Measurements from ENCODE around the gene KCNT2.

KCNT2 gene

GRCh38 chr1:196546272-196547111 lies 61.7 kb downstream of the KCNT2 start:
- Histone ChIP-seq H3K27ac (ENCODE audit: extremely low read depth, low read depth, low read length) (no peak overlapping the region), H3K36me3 (ENCODE audit: control insufficient read depth in 2 of 2, insufficient read depth in 1 of 2, low read length in 2 of 2) (no peaks in the 10 kb centered on the region), H3K9me3 (ENCODE audit: control insufficient read depth, insufficient read depth, low read depth, low read length) (no peaks in the 10 kb centered on the region), H3K4me1 (ENCODE audit: control insufficient read depth, insufficient read depth, low read length) (no peaks in the 10 kb centered on the region), H3K4me3 (ENCODE audit: low read depth, low read length) (no peak overlapping the region)
- POLR2A ChIA-PET, result interaction anchor here (0.6 kb wide), 1 partner anchor 92 kb away, joined by 5 read pairs; no protein-coding TSS in a partner anchor
- CTCF ChIA-PET, result no interaction called here
- TF ChIP-seq KLF1 (tag by site-specific recombination; IDR thresholded peaks at IDR 0.05) (no peak), TRIM28 (IDR thresholded peaks at IDR 0.05; ENCODE audit: borderline replicate concordance, low read length) (0 out of 2 replicates have a peak, but pooled peaks have one; percentile 15)

DNA sequence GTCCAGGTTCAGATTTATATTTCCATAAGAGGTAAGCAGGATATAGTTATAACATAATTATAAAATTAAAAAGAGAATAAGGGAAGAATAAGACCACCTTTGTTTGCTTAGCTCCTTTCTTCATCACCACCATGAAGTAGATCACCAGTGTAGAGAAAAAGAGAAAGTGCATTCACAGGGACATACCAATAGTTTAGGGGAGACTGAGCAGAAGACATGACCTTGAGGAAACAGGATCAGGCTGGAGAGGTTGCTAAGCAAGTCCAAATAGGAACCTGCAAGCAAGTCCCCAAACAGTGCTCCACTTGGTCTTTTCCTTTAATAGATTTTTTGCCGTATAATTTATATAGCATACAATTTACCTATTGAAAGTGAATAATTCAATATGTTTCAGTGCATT lies 63.0 kb downstream of the KCNT2 start:
- Histone ChIP-seq H3K27ac (ENCODE audit: extremely low read depth, low read depth, low read length) (no peak overlapping the region), H3K36me3 (ENCODE audit: control insufficient read depth in 2 of 2, insufficient read depth in 1 of 2, low read length in 2 of 2) (no peaks in the 10 kb centered on the region), H3K4me3 (ENCODE audit: low read depth, low read length) (no peak overlapping the region), H3K9me3 (ENCODE audit: control insufficient read depth, insufficient read depth, low read depth, low read length) (no peaks in the 10 kb centered on the region), H3K4me1 (ENCODE audit: control insufficient read depth, insufficient read depth, low read length) (no peaks in the 10 kb centered on the region)
- TF ChIP-seq, protein P1, sequence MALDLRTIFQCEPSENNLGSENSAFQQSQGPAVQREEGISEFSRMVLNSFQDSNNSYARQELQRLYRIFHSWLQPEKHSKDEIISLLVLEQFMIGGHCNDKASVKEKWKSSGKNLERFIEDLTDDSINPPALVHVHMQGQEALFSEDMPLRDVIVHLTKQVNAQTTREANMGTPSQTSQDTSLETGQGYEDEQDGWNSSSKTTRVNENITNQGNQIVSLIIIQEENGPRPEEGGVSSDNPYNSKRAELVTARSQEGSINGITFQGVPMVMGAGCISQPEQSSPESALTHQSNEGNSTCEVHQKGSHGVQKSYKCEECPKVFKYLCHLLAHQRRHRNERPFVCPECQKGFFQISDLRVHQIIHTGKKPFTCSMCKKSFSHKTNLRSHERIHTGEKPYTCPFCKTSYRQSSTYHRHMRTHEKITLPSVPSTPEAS (tag by site-specific recombination; IDR thresholded peaks at IDR 0.05), result no peak
- no peak for TF ChIP-seq RBAK (tag by site-specific recombination; IDR thresholded peaks at IDR 0.05)
- no peak for TF ChIP-seq ZNF585B (tag by site-specific recombination; IDR thresholded peaks at IDR 0.05)
- TF ChIP-seq ZNF184 (tag by site-specific recombination; IDR thresholded peaks at IDR 0.05), result no peak
- TF ChIP-seq ZNF169 (tag by site-specific recombination; IDR thresholded peaks at IDR 0.05), result no peak
- CTCF ChIA-PET, result interaction anchor here (0.6 to 1.1 kb wide), 2 partner anchors 13 to 172 kb away, joined by 3 to 4 read pairs; no protein-coding TSS in a partner anchor
- POLR2A ChIA-PET, result no interaction called here

- POLR2A ChIA-PET, result no interaction called here
Measured at GRCh38 chr1:196544617-196545016, 63.6 kb downstream of the KCNT2 start.

More at GRCh38 chr1:196544617-196545016, 63.6 kb downstream of the KCNT2 start:
- no peak for TF ChIP-seq ZBTB20 (tag by site-specific recombination; IDR thresholded peaks at IDR 0.05)
- no peak for TF ChIP-seq ZNF837 (tag by site-specific recombination; IDR thresholded peaks at IDR 0.05)
- TF ChIP-seq ZNF785 (tag by site-specific recombination; IDR thresholded peaks at IDR 0.05), result no peak
- no peak for TF ChIP-seq TCF7L2 (IDR thresholded peaks at IDR 0.05; ENCODE audit: borderline replicate concordance, low read depth, low read length)
- no peak for TF ChIP-seq ZNF274 (IDR thresholded peaks at IDR 0.05; ENCODE audit: low read length)
- no peak for TF ChIP-seq ZNF274 (tag by site-specific recombination; IDR thresholded peaks at IDR 0.05; ENCODE audit: borderline replicate concordance)
- no peak for TF ChIP-seq ZNF473 (tag by site-specific recombination; IDR thresholded peaks at IDR 0.05)
- TF ChIP-seq ZNF664 (tag by site-specific recombination; IDR thresholded peaks at IDR 0.05), result no peak
- TF ChIP-seq, protein P2, sequence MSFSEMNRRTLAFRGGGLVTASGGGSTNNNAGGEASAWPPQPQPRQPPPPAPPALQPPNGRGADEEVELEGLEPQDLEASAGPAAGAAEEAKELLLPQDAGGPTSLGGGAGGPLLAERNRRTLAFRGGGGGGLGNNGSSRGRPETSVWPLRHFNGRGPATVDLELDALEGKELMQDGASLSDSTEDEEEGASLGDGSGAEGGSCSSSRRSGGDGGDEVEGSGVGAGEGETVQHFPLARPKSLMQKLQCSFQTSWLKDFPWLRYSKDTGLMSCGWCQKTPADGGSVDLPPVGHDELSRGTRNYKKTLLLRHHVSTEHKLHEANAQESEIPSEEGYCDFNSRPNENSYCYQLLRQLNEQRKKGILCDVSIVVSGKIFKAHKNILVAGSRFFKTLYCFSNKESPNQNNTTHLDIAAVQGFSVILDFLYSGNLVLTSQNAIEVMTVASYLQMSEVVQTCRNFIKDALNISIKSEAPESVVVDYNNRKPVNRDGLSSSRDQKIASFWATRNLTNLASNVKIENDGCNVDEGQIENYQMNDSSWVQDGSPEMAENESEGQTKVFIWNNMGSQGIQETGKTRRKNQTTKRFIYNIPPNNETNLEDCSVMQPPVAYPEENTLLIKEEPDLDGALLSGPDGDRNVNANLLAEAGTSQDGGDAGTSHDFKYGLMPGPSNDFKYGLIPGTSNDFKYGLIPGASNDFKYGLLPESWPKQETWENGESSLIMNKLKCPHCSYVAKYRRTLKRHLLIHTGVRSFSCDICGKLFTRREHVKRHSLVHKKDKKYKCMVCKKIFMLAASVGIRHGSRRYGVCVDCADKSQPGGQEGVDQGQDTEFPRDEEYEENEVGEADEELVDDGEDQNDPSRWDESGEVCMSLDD (tag by site-specific recombination; IDR thresholded peaks at IDR 0.05), result no peak
- no peak for TF ChIP-seq GLIS2 (tag by site-specific recombination; IDR thresholded peaks at IDR 0.05)
- TF ChIP-seq ZNF433 (tag by site-specific recombination; IDR thresholded peaks at IDR 0.05; ENCODE audit: low read depth), result no peak
- no peak for TF ChIP-seq ZNF600 (tag by site-specific recombination; IDR thresholded peaks at IDR 0.05)
- no peak for TF ChIP-seq ZNF48 (tag by site-specific recombination; IDR thresholded peaks at IDR 0.05)
- TF ChIP-seq, protein P3, sequence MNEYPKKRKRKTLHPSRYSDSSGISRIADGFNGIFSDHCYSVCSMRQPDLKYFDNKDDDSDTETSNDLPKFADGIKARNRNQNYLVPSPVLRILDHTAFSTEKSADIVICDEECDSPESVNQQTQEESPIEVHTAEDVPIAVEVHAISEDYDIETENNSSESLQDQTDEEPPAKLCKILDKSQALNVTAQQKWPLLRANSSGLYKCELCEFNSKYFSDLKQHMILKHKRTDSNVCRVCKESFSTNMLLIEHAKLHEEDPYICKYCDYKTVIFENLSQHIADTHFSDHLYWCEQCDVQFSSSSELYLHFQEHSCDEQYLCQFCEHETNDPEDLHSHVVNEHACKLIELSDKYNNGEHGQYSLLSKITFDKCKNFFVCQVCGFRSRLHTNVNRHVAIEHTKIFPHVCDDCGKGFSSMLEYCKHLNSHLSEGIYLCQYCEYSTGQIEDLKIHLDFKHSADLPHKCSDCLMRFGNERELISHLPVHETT (tag by site-specific recombination; IDR thresholded peaks at IDR 0.05), result no peak
- TF ChIP-seq, protein P4, sequence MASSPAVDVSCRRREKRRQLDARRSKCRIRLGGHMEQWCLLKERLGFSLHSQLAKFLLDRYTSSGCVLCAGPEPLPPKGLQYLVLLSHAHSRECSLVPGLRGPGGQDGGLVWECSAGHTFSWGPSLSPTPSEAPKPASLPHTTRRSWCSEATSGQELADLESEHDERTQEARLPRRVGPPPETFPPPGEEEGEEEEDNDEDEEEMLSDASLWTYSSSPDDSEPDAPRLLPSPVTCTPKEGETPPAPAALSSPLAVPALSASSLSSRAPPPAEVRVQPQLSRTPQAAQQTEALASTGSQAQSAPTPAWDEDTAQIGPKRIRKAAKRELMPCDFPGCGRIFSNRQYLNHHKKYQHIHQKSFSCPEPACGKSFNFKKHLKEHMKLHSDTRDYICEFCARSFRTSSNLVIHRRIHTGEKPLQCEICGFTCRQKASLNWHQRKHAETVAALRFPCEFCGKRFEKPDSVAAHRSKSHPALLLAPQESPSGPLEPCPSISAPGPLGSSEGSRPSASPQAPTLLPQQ (tag by site-specific recombination; IDR thresholded peaks at IDR 0.05), result no peak
- TF ChIP-seq ZFP41 (tag by site-specific recombination; IDR thresholded peaks at IDR 0.05; ENCODE audit: borderline replicate concordance), result no peak
- Histone ChIP-seq H3K4me3 (ENCODE audit: low read depth, low read length) (no peak overlapping the region), H3K36me3 (ENCODE audit: control insufficient read depth in 2 of 2, insufficient read depth in 1 of 2, low read length in 2 of 2) (no peaks in the 10 kb centered on the region), H3K9me3 (ENCODE audit: control insufficient read depth, insufficient read depth, low read depth, low read length) (no peaks in the 10 kb centered on the region), H3K27ac (ENCODE audit: extremely low read depth, low read depth, low read length) (no peak overlapping the region), H3K4me1 (ENCODE audit: control insufficient read depth, insufficient read depth, low read length) (no peaks in the 10 kb centered on the region)
- CTCF ChIA-PET, result interaction anchor here (1.1 kb wide), 1 partner anchor 172 kb away, joined by 4 read pairs; no protein-coding TSS in a partner anchor
